H1 (cell line): ENCODE data around the gene PHACTR1. TPM values are rescaled to one million over a fixed set of nuclear protein-coding genes. Genes with fewer than 3 reads are reported as not detected.

Experiments
- CTCF ChIA-PET: fragments of 300-600 bp; sonication (Branson Sonifier 250); formaldehyde crosslinking; loops from one replicate; lab custom pipeline; 2021; ENCODE audit not compliant: partially characterized antibody; lab: Charles Lee
- POLR2A ChIA-PET: fragments of 300-600 bp; sonication (Branson Sonifier 250); formaldehyde crosslinking; loops from one replicate; lab custom pipeline; 2021; ENCODE audit warnings: inconsistent platforms; ENCODE audit not compliant: partially characterized antibody; lab: Charles Lee
- DNase-seq, 2 experiments: peaks; one replicate each; pipeline versions ENCODE4 v3.0.0 to v3.0.0-alpha.2; 2010 to 2022; ENCODE audit warnings: low spot score in 2 of 2, low read depth in 1 of 2, mixed read lengths in 1 of 2
- FAIRE-seq: peaks from 2 replicates; lab custom pipeline; 2011; peaks lifted over from hg19 to GRCh38; lab: Jason Lieb, UNC
- H2AFZ ChIP-seq: 2 replicates; pipeline ENCODE4 v1.8.1; 2012; ENCODE audit warnings: low read length, inconsistent platforms
- H2AK5ac ChIP-seq: 2 replicates; pipeline ENCODE4 v1.6.1; 2013; ENCODE audit warnings: low read depth, low read length
- H2BK120ac ChIP-seq: replicated peaks from 2 replicates; pipeline ENCODE3; 2013; ENCODE audit warnings: low read depth, low read length, inconsistent platforms
- H2BK12ac ChIP-seq: 2 replicates; pipeline ENCODE4 v1.6.1; 2013; ENCODE audit warnings: low read depth, low read length
- H2BK15ac ChIP-seq: 2 replicates; pipeline ENCODE4 v1.6.1; 2013; ENCODE audit warnings: low read length
- H2BK20ac ChIP-seq: 2 replicates; pipeline ENCODE4 v1.6.1; 2013; ENCODE audit warnings: low read length
- H2BK5ac ChIP-seq: 2 replicates; pipeline ENCODE4 v1.6.1; 2013; ENCODE audit warnings: low read depth, low read length
- H3K14ac ChIP-seq: 2 replicates; pipeline ENCODE4 v1.6.1; 2013; ENCODE audit warnings: inconsistent platforms; ENCODE audit not compliant: insufficient read length
- H3K18ac ChIP-seq: 2 replicates; pipeline ENCODE4 v1.6.1; 2013; ENCODE audit warnings: low read length; ENCODE audit errors: extremely low read depth
- H3K23ac ChIP-seq: 2 replicates; pipeline ENCODE4 v1.6.1; 2013; ENCODE audit warnings: inconsistent platforms; ENCODE audit not compliant: insufficient read length
- H3K23me2 ChIP-seq: 2 replicates; pipeline ENCODE4 v1.6.1; 2013; ENCODE audit warnings: low read depth, low read length
- H3K27ac ChIP-seq: 2 replicates; pipeline ENCODE4 v1.6.1; 2011; ENCODE audit warnings: low read depth, low read length, inconsistent platforms
- H3K27me3 ChIP-seq, 4 experiments: replicated peaks in 1 of 4; 1 replicate in 1 of 4; 2 replicates in 3 of 4; pipeline versions ENCODE4 v1.6.1 to v1.8.1; 2011 to 2013; ENCODE audit warnings: low read length in 3 of 4, mild to moderate bottlenecking in 3 of 4, inconsistent platforms in 2 of 4, mixed read lengths in 2 of 4, moderate library complexity in 1 of 4; ENCODE audit not compliant: control insufficient read depth in 3 of 4, insufficient read depth in 3 of 4; ENCODE audit errors: extremely low read depth in 1 of 4
- H3K36me3 ChIP-seq, 4 experiments: 2 replicates each; pipeline versions ENCODE4 v1.6.1 to v1.8.1; 2011 to 2013; ENCODE audit warnings: mild to moderate bottlenecking in 4 of 4, low read length in 3 of 4, moderate library complexity in 2 of 4, control low read depth in 1 of 4, inconsistent platforms in 1 of 4; ENCODE audit not compliant: insufficient read depth in 4 of 4, control insufficient read depth in 2 of 4
- H3K4ac ChIP-seq: replicated peaks from 2 replicates; pipeline ENCODE3; 2013; ENCODE audit warnings: low read length, low read depth, mixed read lengths, inconsistent platforms; ENCODE audit not compliant: insufficient read length
- H3K4me1 ChIP-seq, 4 experiments: replicated peaks in 1 of 4; 1 replicate in 1 of 4; 2 replicates in 3 of 4; pipeline versions ENCODE4 v1.6.1 to v1.8.1; 2011 to 2013; ENCODE audit warnings: low read length in 3 of 4, inconsistent platforms in 2 of 4, mixed read lengths in 1 of 4; ENCODE audit not compliant: insufficient read depth in 4 of 4, control insufficient read depth in 3 of 4
- H3K4me2 ChIP-seq, 2 experiments: 2 replicates each; pipeline versions ENCODE4 v1.6.1 to v1.8.1; 2011 to 2013; ENCODE audit warnings: low read depth in 2 of 2, low read length in 2 of 2, control low read depth in 1 of 2, inconsistent platforms in 1 of 2, mild to moderate bottlenecking in 1 of 2; ENCODE audit not compliant: insufficient read depth in 1 of 2
- H3K4me3 ChIP-seq, 4 experiments: fragments of 200-600, 300-600 bp in 1 of 4; sonication (generic), shearing (Covaris generic), sonication (Bioruptor Twin) in 1 of 4; 2 replicates each; pipeline versions ENCODE4 v1.5.1 to v1.8.1; 2011 to 2016; ENCODE audit warnings: low read length in 4 of 4, low read depth in 3 of 4, control low read depth in 2 of 4, inconsistent platforms in 2 of 4, mild to moderate bottlenecking in 2 of 4, mixed read lengths in 1 of 4, moderate library complexity in 1 of 4; ENCODE audit not compliant: insufficient read depth in 2 of 4; ENCODE audit errors: extremely low read depth in 1 of 4
- H3K56ac ChIP-seq: replicated peaks from 2 replicates; pipeline ENCODE3; 2013; ENCODE audit warnings: low read depth, mild to moderate bottlenecking, mixed read lengths, low read length, inconsistent platforms; ENCODE audit not compliant: insufficient read length
- H3K79me1 ChIP-seq: 2 replicates; pipeline ENCODE4 v1.6.1; 2013; ENCODE audit warnings: low read depth, low read length, control low read depth
- H3K79me2 ChIP-seq, 2 experiments: 2 replicates each; pipeline versions ENCODE4 v1.6.1 to v1.8.1; 2012 to 2013; ENCODE audit warnings: low read length in 2 of 2, mild to moderate bottlenecking in 2 of 2, inconsistent platforms in 1 of 2; ENCODE audit not compliant: insufficient read depth in 2 of 2, control insufficient read depth in 1 of 2
- H3K9ac ChIP-seq, 4 experiments: replicated peaks in 1 of 4; 1 replicate in 1 of 4; 2 replicates in 3 of 4; pipeline versions ENCODE4 v1.6.1 to v1.8.1; 2011 to 2013; ENCODE audit warnings: low read depth in 3 of 4, low read length in 3 of 4, control low read depth in 2 of 4, mild to moderate bottlenecking in 2 of 4, moderate library complexity in 2 of 4, inconsistent platforms in 1 of 4; ENCODE audit errors: extremely low read depth in 1 of 4
- H3K9me3 ChIP-seq, 2 experiments: 2 replicates each; pipeline versions ENCODE4 v1.6.1 to v1.8.1; 2012 to 2013; ENCODE audit warnings: mild to moderate bottlenecking in 2 of 2, moderate library complexity in 2 of 2, control low read depth in 1 of 2, inconsistent platforms in 1 of 2, low read depth in 1 of 2, low read length in 1 of 2, mixed read lengths in 1 of 2; ENCODE audit not compliant: insufficient read depth in 2 of 2
- H4K20me1 ChIP-seq, 2 experiments: replicated peaks in 1 of 2; 2 replicates each; pipeline versions ENCODE3 to v1.8.1; 2011 to 2013; ENCODE audit warnings: inconsistent platforms in 2 of 2, low read length in 2 of 2, mild to moderate bottlenecking in 1 of 2; ENCODE audit not compliant: insufficient read depth in 2 of 2, control insufficient read depth in 1 of 2
- H4K5ac ChIP-seq: 2 replicates; pipeline ENCODE4 v1.6.1; 2013; ENCODE audit warnings: low read length, low read depth, mixed read lengths, inconsistent platforms; ENCODE audit not compliant: insufficient read length
- H4K8ac ChIP-seq: 2 replicates; pipeline ENCODE4 v1.8.0; 2013; ENCODE audit warnings: mild to moderate bottlenecking, moderate library complexity, low read length, inconsistent platforms; ENCODE audit not compliant: insufficient read depth; ENCODE audit errors: extremely low read depth
- H4K91ac ChIP-seq: replicated peaks from 2 replicates; pipeline ENCODE3; 2013; ENCODE audit warnings: low read length, mixed read lengths, inconsistent platforms; ENCODE audit not compliant: insufficient read length
- ASH2L ChIP-seq: fragments of 200-600, 300-600 bp; sonication (generic); IDR thresholded peaks from one replicate; pipeline ENCODE4 v1.7.1; 2017; ENCODE audit warnings: low read length
- CHD1 ChIP-seq: IDR thresholded peaks from 2 replicates; pipeline ENCODE4 v1.6.1; 2012; ENCODE audit warnings: low read depth, low read length, improper control_type of control experiment
- EZH2 ChIP-seq: fragments of 200-600 bp; sonication (generic); IDR thresholded peaks from 2 replicates; pipeline ENCODE4 v1.7.1; 2012; ENCODE audit warnings: low read depth, mild to moderate bottlenecking, moderate library complexity, low read length, inconsistent platforms; ENCODE audit not compliant: severe bottlenecking
- JUN ChIP-seq: IDR thresholded peaks from 2 replicates; pipeline ENCODE4 v1.6.1; 2011; ENCODE audit warnings: low read depth, mild to moderate bottlenecking, improper control_type of control experiment, low read length
- POU5F1 ChIP-seq: IDR thresholded peaks from 2 replicates; pipeline ENCODE4 v1.6.1; 2011; ENCODE audit warnings: low read depth, mild to moderate bottlenecking, low read length, moderate library complexity
- RFX5 ChIP-seq: IDR thresholded peaks from 2 replicates; pipeline ENCODE4 v1.6.1; 2011; ENCODE audit warnings: low read depth, low read length, improper control_type of control experiment, borderline replicate concordance
- SUZ12 ChIP-seq: fragments of 200-600 bp; sonication (generic); IDR thresholded peaks from 2 replicates; pipeline ENCODE4 v1.6.1; 2012; ENCODE audit warnings: mild to moderate bottlenecking, inconsistent platforms, low read length, moderate library complexity, mixed read lengths
- TCF12 ChIP-seq: IDR thresholded peaks from 2 replicates; pipeline ENCODE4 v1.6.1; 2011; ENCODE audit warnings: low read depth, mild to moderate bottlenecking, low read length
- YY1 ChIP-seq: IDR thresholded peaks from 2 replicates; pipeline ENCODE4 v1.6.1; 2011; ENCODE audit warnings: low read depth, mild to moderate bottlenecking, low read length
- WGBS, 2 experiments: shearing (Covaris generic) in 1 of 2; methylation state at CpG; one replicate each; pipeline versions ENCODE4 v1.1.6 to v1.1.7; 2013 to 2015; ENCODE audit warnings: low lambda C conversion rate in 2 of 2, mixed read lengths in 2 of 2, inconsistent platforms in 1 of 2, low coverage in 1 of 2, missing lambda C conversion rate in 1 of 2; ENCODE audit not compliant: insufficient replicate concordance in 2 of 2, insufficient coverage in 1 of 2, insufficient read length in 1 of 2; ENCODE audit errors: extremely low coverage in 1 of 2, missing lambda C conversion rate in 1 of 2; 5-methylcytosine and 5-hydroxymethylcytosine counted together
- polyA plus RNA-seq, 7 experiments: library from polyadenylated mRNA; depleted of rRNA in 3 of 7; stranded (reverse) in 5 of 7; unstranded in 2 of 7; fragments of >200 nt in 5 of 7; fragments of 200-250 nt in 2 of 7; gene quantifications; 1 replicate in 5 of 7; 2 replicates in 1 of 7; 4 replicates in 1 of 7; pipeline versions ENCODE4 v1.2.1 to v1.2.3, GENCODE V29; 2011 to 2013; ENCODE audit warnings: missing spikeins in 2 of 7, mixed read lengths in 2 of 7
- total RNA-seq: library from RNA; stranded (reverse); fragmentation: NEBNext Ultra II Directional; extraction: Animal tissue kit (Norgen Biotek cat#: 25700); gene quantifications from 2 replicates; pipeline ENCODE4 v1.2.1, GENCODE V29; 2021
- TF ChIP-seq, protein P1 (sequence below): IDR thresholded peaks from 2 replicates; pipeline ENCODE4 v1.6.1; 2011; ENCODE audit warnings: low read depth, mild to moderate bottlenecking, low read length; ENCODE audit not compliant: insufficient read depth
- TF ChIP-seq, protein P2 (sequence below): IDR thresholded peaks from 2 replicates; pipeline ENCODE4 v1.6.1; 2012; ENCODE audit warnings: low read length, inconsistent platforms

Gene PHACTR1
- total and polyA plus RNA-seq, 2 of the 8 experiments (the other 6 are each of a cell fraction or from before 2014, with no cell fraction given) = 3.9 to 17.1 TPM

DNA sequence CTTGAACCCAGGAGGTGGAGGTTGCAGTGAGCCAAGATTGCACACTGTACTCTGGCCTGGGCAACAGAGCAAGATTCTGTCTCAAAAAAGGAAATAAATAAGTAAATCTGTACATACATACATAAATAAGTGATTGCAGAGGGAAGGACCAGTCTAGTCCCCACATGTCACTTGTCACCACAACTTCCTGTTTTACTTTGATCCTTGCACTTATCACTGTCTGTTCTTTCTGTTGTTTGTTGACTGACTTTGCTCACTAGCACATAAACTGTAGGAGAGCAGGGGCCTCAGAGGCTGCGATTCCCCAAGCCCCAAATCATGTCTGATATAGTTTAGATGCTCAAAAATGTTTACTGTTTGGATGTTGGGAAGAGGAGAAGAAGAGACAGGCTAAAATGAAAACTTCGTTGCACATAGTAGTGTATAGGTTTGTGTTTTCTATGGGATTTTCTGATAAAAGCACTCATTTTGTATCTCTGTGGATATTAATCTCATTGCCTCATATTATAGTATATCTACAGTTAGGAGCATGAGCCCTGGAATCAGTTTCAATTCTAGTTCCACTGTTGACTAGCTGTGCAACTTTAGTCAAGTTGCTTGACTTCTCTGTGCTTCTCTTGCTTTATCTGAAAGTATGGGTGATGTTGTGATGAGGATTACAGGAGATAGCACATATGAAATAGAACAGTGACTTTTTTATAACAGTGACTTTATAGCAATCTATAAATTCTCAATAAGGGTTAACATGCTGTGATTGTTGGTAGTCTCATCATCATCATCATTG lies 446.8 kb downstream of the PHACTR1 start:
- CTCF ChIA-PET = no interaction called here
- no peak overlapping the region for H4K8ac ChIP-seq
- no peak overlapping the region for H2BK120ac ChIP-seq
- no peak overlapping the region for H3K27ac ChIP-seq
- no peak overlapping the region for H2AK5ac ChIP-seq
- H3K18ac ChIP-seq = no peak overlapping the region
- no peaks in the 10 kb centered on the region for H4K20me1 ChIP-seq
- H2BK15ac ChIP-seq = no peak overlapping the region
- no peaks in the 10 kb centered on the region for H3K36me3 ChIP-seq
- H2BK20ac ChIP-seq = no peak overlapping the region
- H3K27me3 ChIP-seq = no peaks in the 10 kb centered on the region
- H3K4me3 ChIP-seq = no peak overlapping the region
- no peak overlapping the region for H3K9ac ChIP-seq
- no peak overlapping the region for H2AFZ ChIP-seq
- H3K4ac ChIP-seq = no peak overlapping the region
- no peaks in the 10 kb centered on the region for H3K79me2 ChIP-seq
- no peaks in the 10 kb centered on the region; a peak in 1 of 7 replicates for H3K4me1 ChIP-seq
- POLR2A ChIA-PET = no interaction called here
- H3K79me1 ChIP-seq = no peaks in the 10 kb centered on the region
- H3K14ac ChIP-seq = no peak overlapping the region
- H2BK12ac ChIP-seq = no peak overlapping the region
- H3K9me3 ChIP-seq = no peaks in the 10 kb centered on the region
- no peak overlapping the region for H4K91ac ChIP-seq
- no peak overlapping the region for H4K5ac ChIP-seq
- DNase-seq (no peak), FAIRE-seq (no peak)
- H2BK5ac ChIP-seq = no peak overlapping the region
- H3K4me2 ChIP-seq = no peak overlapping the region
- no peak overlapping the region for H3K23ac ChIP-seq
- H3K56ac ChIP-seq = no peak overlapping the region
- no peaks in the 10 kb centered on the region for H3K23me2 ChIP-seq
- 88% methylated on average over 2 of the region's 2 CpGs; no CpG with 5 or more reads in 1 of the 2 experiments for WGBS, 2 experiments
- TF ChIP-seq, protein P1, sequence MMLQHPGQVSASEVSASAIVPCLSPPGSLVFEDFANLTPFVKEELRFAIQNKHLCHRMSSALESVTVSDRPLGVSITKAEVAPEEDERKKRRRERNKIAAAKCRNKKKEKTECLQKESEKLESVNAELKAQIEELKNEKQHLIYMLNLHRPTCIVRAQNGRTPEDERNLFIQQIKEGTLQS = no peak
- TF ChIP-seq YY1 = no peak
- TF ChIP-seq, protein P2, sequence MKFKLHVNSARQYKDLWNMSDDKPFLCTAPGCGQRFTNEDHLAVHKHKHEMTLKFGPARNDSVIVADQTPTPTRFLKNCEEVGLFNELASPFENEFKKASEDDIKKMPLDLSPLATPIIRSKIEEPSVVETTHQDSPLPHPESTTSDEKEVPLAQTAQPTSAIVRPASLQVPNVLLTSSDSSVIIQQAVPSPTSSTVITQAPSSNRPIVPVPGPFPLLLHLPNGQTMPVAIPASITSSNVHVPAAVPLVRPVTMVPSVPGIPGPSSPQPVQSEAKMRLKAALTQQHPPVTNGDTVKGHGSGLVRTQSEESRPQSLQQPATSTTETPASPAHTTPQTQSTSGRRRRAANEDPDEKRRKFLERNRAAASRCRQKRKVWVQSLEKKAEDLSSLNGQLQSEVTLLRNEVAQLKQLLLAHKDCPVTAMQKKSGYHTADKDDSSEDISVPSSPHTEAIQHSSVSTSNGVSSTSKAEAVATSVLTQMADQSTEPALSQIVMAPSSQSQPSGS = no peak
- TF ChIP-seq EZH2 = no peak
- no peak for TF ChIP-seq CHD1
- no peak for TF ChIP-seq ASH2L
- TF ChIP-seq SUZ12 = no peak
- no peak for TF ChIP-seq RFX5
- no peak for TF ChIP-seq POU5F1
- TF ChIP-seq JUN = no peak
- no peak for TF ChIP-seq TCF12
